GM13976 (cell line): ENCODE data around the gene MDN1.
A peak's percentile ranks its signal among the peaks of the same experiment; 100 is the strongest.

ENCODE experiments used
- DNase-seq: peaks from one replicate; pipeline ENCODE4 v3.0.0; 2012; ENCODE audit warnings: low spot score
- in situ Hi-C: fragments of 300-500 bp; cut with MboI; formaldehyde crosslinking; loops from one replicate; pipeline ENCODE4 v1.12.0; 2022; ENCODE audit warnings: low sequenced_read_pairs, mixed read lengths, inconsistent platforms; ENCODE audit not compliant: unreplicated experiment
- TF ChIP-seq, protein P1 (sequence below): IDR thresholded peaks from 2 replicates; pipeline ENCODE4 v1.5.1; 2012; ENCODE audit warnings: borderline replicate concordance, mild to moderate bottlenecking; ENCODE audit not compliant: insufficient read depth; ENCODE audit errors: extremely low read depth, missing control alignments, control extremely low read depth

MDN1 gene, protein sequence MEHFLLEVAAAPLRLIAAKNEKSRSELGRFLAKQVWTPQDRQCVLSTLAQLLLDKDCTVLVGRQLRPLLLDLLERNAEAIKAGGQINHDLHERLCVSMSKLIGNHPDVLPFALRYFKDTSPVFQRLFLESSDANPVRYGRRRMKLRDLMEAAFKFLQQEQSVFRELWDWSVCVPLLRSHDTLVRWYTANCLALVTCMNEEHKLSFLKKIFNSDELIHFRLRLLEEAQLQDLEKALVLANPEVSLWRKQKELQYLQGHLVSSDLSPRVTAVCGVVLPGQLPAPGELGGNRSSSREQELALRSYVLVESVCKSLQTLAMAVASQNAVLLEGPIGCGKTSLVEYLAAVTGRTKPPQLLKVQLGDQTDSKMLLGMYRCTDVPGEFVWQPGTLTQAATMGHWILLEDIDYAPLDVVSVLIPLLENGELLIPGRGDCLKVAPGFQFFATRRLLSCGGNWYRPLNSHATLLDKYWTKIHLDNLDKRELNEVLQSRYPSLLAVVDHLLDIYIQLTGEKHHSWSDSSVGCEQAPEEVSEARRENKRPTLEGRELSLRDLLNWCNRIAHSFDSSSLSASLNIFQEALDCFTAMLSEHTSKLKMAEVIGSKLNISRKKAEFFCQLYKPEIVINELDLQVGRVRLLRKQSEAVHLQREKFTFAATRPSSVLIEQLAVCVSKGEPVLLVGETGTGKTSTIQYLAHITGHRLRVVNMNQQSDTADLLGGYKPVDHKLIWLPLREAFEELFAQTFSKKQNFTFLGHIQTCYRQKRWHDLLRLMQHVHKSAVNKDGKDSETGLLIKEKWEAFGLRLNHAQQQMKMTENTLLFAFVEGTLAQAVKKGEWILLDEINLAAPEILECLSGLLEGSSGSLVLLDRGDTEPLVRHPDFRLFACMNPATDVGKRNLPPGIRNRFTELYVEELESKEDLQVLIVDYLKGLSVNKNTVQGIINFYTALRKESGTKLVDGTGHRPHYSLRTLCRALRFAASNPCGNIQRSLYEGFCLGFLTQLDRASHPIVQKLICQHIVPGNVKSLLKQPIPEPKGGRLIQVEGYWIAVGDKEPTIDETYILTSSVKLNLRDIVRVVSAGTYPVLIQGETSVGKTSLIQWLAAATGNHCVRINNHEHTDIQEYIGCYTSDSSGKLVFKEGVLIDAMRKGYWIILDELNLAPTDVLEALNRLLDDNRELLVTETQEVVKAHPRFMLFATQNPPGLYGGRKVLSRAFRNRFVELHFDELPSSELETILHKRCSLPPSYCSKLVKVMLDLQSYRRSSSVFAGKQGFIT (N-terminal part only)

DNA sequence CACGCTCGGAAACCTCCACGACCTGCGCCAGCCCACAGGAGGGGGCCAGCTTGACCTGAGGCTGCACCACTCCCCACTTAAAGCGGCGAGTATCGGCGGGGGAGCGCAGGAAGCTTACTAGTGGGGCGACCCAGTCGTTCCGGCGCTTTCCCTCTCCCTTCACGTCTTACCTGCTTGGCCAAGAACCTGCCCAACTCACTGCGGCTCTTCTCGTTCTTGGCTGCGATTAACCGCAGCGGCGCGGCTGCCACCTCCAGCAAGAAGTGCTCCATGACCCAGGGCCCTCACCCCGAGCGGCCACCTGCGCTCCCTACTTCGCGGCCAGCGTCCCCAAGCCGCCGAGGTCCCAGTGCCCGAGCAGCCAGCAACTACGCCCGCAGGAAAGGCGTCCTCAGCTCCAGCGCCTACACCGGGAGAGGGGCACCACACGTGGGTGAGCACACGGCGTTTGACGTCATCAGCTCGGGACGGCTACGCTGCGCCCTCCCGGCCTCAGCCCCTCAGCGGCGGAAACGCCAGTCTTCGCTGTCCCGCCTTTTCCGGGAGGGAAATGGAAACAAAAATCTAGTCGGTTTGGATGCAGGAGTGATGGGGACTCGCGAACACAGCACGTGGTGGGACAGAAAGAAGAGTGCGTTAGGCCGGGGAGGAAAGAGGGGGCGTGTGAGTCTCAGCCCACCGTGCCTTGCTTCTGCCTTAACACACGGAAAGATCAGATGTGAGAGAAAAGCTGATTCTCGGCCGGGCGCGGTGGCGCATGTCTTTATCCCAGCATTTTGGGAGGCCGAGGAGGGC lies at the start of gene MDN1:
TSS of gene MDN1 (minus strand) at position 459 of the 795 bp plus-strand sequence. CDS start at position 272, 187 bp downstream.
- in situ Hi-C loops = no loop called here
- peak; percentile 93 for DNase-seq
- TF ChIP-seq, protein P1, sequence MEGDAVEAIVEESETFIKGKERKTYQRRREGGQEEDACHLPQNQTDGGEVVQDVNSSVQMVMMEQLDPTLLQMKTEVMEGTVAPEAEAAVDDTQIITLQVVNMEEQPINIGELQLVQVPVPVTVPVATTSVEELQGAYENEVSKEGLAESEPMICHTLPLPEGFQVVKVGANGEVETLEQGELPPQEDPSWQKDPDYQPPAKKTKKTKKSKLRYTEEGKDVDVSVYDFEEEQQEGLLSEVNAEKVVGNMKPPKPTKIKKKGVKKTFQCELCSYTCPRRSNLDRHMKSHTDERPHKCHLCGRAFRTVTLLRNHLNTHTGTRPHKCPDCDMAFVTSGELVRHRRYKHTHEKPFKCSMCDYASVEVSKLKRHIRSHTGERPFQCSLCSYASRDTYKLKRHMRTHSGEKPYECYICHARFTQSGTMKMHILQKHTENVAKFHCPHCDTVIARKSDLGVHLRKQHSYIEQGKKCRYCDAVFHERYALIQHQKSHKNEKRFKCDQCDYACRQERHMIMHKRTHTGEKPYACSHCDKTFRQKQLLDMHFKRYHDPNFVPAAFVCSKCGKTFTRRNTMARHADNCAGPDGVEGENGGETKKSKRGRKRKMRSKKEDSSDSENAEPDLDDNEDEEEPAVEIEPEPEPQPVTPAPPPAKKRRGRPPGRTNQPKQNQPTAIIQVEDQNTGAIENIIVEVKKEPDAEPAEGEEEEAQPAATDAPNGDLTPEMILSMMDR = no peak

DNA sequence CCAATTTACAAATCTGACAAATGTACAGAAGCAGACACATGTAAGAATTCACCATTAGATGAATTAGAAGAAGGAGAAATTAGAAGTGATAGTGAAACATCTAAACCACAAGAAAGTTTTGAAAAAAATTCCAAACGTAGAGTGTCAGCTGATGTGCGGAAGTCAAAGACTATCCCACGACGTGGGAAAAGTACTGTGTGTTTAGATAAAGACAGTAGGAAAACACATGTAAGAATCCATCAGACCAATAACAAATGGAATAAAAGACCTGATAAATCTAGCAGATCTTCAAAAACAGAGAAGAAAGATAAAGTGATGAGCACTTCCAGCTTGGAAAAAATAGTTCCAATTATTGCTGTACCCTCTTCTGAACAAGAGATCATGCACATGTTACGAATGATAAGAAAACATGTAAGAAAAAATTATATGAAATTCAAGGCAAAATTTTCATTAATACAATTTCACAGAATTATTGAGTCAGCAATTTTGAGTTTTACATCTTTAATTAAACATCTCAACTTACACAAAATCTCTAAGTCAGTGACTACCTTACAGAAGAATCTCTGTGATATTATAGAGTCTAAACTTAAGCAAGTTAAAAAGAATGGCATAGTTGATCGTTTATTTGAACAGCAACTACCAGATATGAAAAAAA lies 46.6 kb upstream of the MDN1 start:
- no peak for DNase-seq
- in situ Hi-C loops = no loop called here
- TF ChIP-seq, protein P1 = no peak

DNA sequence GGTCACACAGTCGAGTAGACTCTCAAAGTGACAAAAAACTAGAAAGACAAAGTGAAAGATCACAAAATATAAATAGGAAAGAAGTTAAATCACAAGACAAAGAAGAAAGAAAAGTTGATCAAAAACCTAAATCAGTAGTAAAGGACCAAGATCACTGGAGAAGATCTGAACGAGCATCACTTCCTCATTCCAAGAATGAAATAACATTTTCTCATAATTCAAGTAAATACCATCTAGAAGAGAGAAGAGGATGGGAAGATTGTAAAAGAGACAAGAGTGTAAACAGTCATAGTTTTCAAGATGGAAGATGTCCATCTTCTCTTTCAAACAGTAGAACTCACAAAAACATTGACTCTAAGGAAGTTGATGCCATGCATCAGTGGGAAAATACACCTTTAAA lies 43.1 kb upstream of the MDN1 start:
- DNase-seq = no peak
- in situ Hi-C loops = no loop called here
- TF ChIP-seq, protein P1 = no peak

DNA sequence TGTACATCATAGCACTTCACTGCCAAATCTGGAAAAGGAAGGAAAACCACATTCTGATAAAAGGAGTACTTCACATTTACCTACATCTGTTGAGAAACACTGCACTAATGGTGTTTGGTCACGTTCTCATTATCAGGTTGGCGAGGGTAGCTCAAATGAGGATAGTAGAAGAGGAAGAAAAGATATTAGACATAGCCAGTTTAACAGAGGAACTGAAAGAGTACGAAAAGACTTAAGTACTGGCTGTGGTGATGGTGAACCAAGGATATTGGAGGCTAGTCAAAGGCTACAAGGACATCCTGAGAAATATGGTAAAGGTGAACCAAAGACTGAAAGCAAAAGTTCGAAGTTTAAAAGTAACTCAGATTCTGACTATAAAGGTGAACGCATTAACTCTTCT lies 42.7 kb upstream of the MDN1 start:
- in situ Hi-C loops = no loop called here
- DNase-seq = peak; percentile 43
- TF ChIP-seq, protein P1 = no peak

DNA sequence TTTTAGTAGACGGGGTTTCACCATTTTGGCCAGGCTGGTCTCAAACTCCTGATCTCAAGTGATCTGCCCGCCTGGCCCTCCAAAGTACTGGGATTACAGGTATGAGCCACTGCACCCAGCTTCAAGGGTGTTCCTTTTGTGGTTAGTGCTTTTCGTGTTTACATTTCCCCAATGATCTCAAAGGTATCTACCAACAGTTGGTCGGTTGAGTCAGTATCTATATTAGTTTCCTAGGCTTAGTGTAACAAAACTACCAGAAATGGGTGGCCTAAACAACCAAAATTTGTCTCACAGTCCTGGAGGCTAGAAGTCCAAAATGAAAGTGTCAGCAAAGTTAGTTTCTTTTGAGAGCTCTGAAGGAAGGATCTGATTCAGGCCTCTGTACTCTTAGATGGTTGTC lies 40.1 kb upstream of the MDN1 start:
- TF ChIP-seq, protein P1 = no peak
- in situ Hi-C loops = no loop called here

More for the DNA sequence above, 40.1 kb upstream of the MDN1 start:
- peak; percentile 44 for DNase-seq
